ENCODE data around the gene MBD4. TPM values are rescaled to one million over a fixed set of nuclear protein-coding genes. Genes with fewer than 3 reads are reported as not detected.
"Not testable (repeated sequence)": the region's sequence is repeated elsewhere in the genome, so short reads cannot be mapped to it uniquely, and the experiment has no call there.

Gene MBD4
- polyA plus RNA-seq, 2 of the 4 experiments (the other 2 are of a cell fraction) = 32.7 to 49.7 TPM

DNA sequence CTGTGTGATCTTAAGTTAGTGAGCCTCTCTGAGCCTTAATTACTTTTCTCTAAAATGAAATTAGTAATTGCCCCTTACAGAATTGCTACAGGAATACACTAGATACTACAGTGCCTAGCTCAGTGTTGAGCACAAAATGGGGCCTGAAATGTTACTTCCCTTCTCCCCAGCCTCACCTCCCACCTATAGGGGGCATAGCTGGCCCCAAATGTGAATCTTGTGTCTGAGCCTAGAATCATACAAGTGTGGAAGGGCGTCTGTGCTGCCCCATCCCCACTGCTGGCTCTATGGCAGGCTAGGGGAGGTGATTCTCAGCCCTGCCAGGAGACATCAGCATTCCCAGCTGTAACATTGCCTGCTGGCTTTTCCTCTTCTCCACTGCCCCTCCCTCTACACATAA is 43.0 kb upstream of the MBD4 start:
- TF ChIP-seq PBX3 (IDR thresholded peaks at IDR 0.05) = no peak
- TF ChIP-seq MAZ (IDR thresholded peaks at IDR 0.05; ENCODE audit: borderline replicate concordance, low read depth, low read length) = no peak
- TF ChIP-seq CEBPB (IDR thresholded peaks at IDR 0.05) = no peak
- TF ChIP-seq RNF2 (IDR thresholded peaks at IDR 0.05; ENCODE audit: borderline replicate concordance, low read depth) = no peak
- TF ChIP-seq HES2 (IDR thresholded peaks at IDR 0.05) = no peak
- no peak for TF ChIP-seq HDAC2 (IDR thresholded peaks at IDR 0.05)
- TF ChIP-seq KDM5A (IDR thresholded peaks at IDR 0.05) = no peak
- TF ChIP-seq ZFP36 (IDR thresholded peaks at IDR 0.05; ENCODE audit: borderline replicate concordance, partially characterized antibody) = no peak
- DNase-seq (ENCODE audit: low read depth in 1 of 2, low spot score in 1 of 2) (no peak), ATAC-seq (peak in 1 of 2 experiments; percentile 73; a peak in 3 of 6 replicates), FAIRE-seq (no peak)
- H3K4me2 ChIP-seq = no peak overlapping the region
- no peaks in the 10 kb centered on the region for H3K4me1 ChIP-seq
- WGBS (ENCODE audit: missing lambda C conversion rate) = 73% methylated on average over 1 of the region's 1 CpG
- H3K27ac ChIP-seq = no peak overlapping the region
- ChIA-PET CTCF (interaction anchor here (1.0 kb wide), 1 partner anchor 154 kb away, joined by 3 read pairs; no protein-coding TSS in a partner anchor), POLR2A (no interaction called here)
- H3K9me3 ChIP-seq = no peaks in the 10 kb centered on the region
- no peak overlapping the region for H3K4me3 ChIP-seq

GRCh38 chr3:129481766-129482332 is 42.1 kb upstream of the MBD4 start:
- ChIA-PET POLR2A (no interaction called here), CTCF (interaction anchor here (1.9 to 2.6 kb wide), 2 partner anchors 8 to 146 kb away, joined by 5 to 10 read pairs; no protein-coding TSS in a partner anchor)
- ATAC-seq = peak in 1 of 2 experiments; percentile 30; a peak in 1 of 6 replicates
- no peak for FAIRE-seq
- Histone ChIP-seq H3K4me1 (no peaks in the 10 kb centered on the region), H3K4me2 (no peak overlapping the region), H3K9me3 (no peaks in the 10 kb centered on the region), H3K4me3 (no peak overlapping the region), H3K27ac (no peak overlapping the region; a peak in 1 of 6 replicates)
- WGBS (ENCODE audit: missing lambda C conversion rate) = 91% methylated on average over 10 of the region's 12 CpGs
- no peak for TF ChIP-seq JUNB (IDR thresholded peaks at IDR 0.05)
- no peak for TF ChIP-seq CBX8 (IDR thresholded peaks at IDR 0.05)
- no peak for TF ChIP-seq ESRRA (IDR thresholded peaks at IDR 0.05; ENCODE audit: borderline replicate concordance, low read length)
- no peak for TF ChIP-seq ZFP36 (IDR thresholded peaks at IDR 0.05; ENCODE audit: borderline replicate concordance, partially characterized antibody)
- no peak for TF ChIP-seq HMGXB4 (CRISPR knock-in tag; IDR thresholded peaks at IDR 0.05; ENCODE audit: borderline replicate concordance)
- TF ChIP-seq NR3C1 (IDR thresholded peaks at IDR 0.05) = no peak
- DNase-seq (ENCODE audit: low read depth in 1 of 2, low spot score in 1 of 2) = no peak

DNA sequence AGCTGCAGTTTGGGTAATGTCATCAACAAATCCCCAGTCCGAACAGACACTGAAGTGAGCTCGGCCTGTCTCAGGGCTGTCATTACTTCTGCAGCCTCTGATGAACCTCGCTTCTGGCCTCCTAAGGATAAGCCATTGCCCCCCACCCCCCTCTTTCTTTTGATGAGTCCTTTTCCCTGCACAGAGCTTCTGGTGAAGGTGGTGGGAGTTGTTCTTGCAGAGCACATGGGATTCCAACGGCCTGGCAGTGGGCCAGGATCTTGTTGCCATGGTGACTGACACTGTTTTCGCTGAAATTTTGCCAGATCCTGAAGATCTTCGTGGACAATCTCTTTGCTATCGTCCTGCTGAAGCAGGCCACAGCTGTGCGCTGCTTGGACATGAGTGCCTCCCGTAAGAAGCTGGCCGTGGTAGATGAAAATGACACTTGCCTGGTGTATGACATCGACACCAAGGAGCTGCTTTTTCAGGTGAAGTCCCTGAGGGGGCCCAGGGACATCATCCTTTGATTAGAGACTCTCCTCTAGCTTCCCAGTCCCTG is 41.5 kb upstream of the MBD4 start:
- CTCF ChIA-PET = interaction anchor here (1.1 to 2.6 kb wide), 3 partner anchors 8 to 153 kb away, joined by 4 to 10 read pairs (median 5); no protein-coding TSS in a partner anchor
- not testable (repeated sequence) for H3K27ac ChIP-seq, ATAC-seq

GRCh38 chr3:129476586-129476985 is 36.8 kb upstream of the MBD4 start:
- Histone ChIP-seq H3K4me2 (no peak overlapping the region), H3K27ac (no peak overlapping the region), H3K9me3 (no peaks in the 10 kb centered on the region), H3K4me3 (no peak overlapping the region), H3K4me1 (no peaks in the 10 kb centered on the region)
- WGBS (ENCODE audit: missing lambda C conversion rate) = 91% methylated on average over 6 of the region's 6 CpGs
- ChIA-PET CTCF (interaction anchor here (1.2 to 3.6 kb wide), 3 partner anchors 10 to 94 kb away, joined by 3 to 12 read pairs (median 7); no protein-coding TSS in a partner anchor), POLR2A (no interaction called here)
- DNase-seq (ENCODE audit: low read depth in 1 of 2, low spot score in 1 of 2) = no peak
- FAIRE-seq = no peak
- ATAC-seq = no peak
- no peak for TF ChIP-seq FOSL2 (IDR thresholded peaks at IDR 0.05)
- no peak for TF ChIP-seq FOSL2 (CRISPR knock-in tag; IDR thresholded peaks at IDR 0.05)
- no peak for TF ChIP-seq KDM1A (IDR thresholded peaks at IDR 0.05; ENCODE audit: low read depth)
- TF ChIP-seq EHF (CRISPR knock-in tag; IDR thresholded peaks at IDR 0.05) = no peak
- TF ChIP-seq ZFP36 (IDR thresholded peaks at IDR 0.05; ENCODE audit: borderline replicate concordance, partially characterized antibody) = no peak
- no peak for TF ChIP-seq PBX3 (IDR thresholded peaks at IDR 0.05)
- no peak for TF ChIP-seq RAD21 (conservative IDR thresholded peaks at IDR 0.05 in 1 of 2, IDR thresholded peaks at IDR 0.05 in 1 of 2)
- TF ChIP-seq, protein P1, sequence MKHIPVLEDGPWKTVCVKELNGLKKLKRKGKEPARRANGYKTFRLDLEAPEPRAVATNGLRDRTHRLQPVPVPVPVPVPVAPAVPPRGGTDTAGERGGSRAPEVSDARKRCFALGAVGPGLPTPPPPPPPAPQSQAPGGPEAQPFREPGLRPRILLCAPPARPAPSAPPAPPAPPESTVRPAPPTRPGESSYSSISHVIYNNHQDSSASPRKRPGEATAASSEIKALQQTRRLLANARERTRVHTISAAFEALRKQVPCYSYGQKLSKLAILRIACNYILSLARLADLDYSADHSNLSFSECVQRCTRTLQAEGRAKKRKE (CRISPR knock-in tag; IDR thresholded peaks at IDR 0.05; ENCODE audit: low read depth) = no peak
- no peak for TF ChIP-seq POLR2A (IDR thresholded peaks at IDR 0.05; ENCODE audit: low read length)
- no peak for TF ChIP-seq TP53 (CRISPR knock-in tag; IDR thresholded peaks at IDR 0.05)
- TF ChIP-seq BHLHE40 (IDR thresholded peaks at IDR 0.05; ENCODE audit: low read depth, low read length) = no peak
- TF ChIP-seq HEYL (CRISPR knock-in tag; IDR thresholded peaks at IDR 0.05) = no peak
- TF ChIP-seq, protein P2, sequence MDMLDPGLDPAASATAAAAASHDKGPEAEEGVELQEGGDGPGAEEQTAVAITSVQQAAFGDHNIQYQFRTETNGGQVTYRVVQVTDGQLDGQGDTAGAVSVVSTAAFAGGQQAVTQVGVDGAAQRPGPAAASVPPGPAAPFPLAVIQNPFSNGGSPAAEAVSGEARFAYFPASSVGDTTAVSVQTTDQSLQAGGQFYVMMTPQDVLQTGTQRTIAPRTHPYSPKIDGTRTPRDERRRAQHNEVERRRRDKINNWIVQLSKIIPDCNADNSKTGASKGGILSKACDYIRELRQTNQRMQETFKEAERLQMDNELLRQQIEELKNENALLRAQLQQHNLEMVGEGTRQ (IDR thresholded peaks at IDR 0.05) = no peak
- TF ChIP-seq RARB (CRISPR knock-in tag; IDR thresholded peaks at IDR 0.05) = no peak

More for the DNA sequence above, 41.5 kb upstream of the MBD4 start:
- 67% methylated on average over 4 of the region's 11 CpGs for WGBS (ENCODE audit: missing lambda C conversion rate)
- H3K9me3 ChIP-seq; POLR2A ChIA-PET; FAIRE-seq; H3K4me2 ChIP-seq; H3K4me3 ChIP-seq; DNase-seq (ENCODE audit: low read depth in 1 of 2, low spot score in 1 of 2); H3K4me1 ChIP-seq: not testable (repeated sequence)

Data from A549 (cell line).